GM18519 (cell line): ENCODE results near the gene AZU1.
"Not testable (repeated sequence)": the region's sequence is repeated elsewhere in the genome, so short reads cannot be mapped to it uniquely, and the experiment has no call there.

Source experiments
- ATAC-seq: cut with Tn5 transposase; IDR thresholded peaks from one replicate; pipeline ENCODE4 v1.9.1; 2021; ENCODE audit warnings: mild to moderate bottlenecking, moderate library complexity; ENCODE audit not compliant: unreplicated experiment, low FRiP score

AZU1 gene

DNA sequence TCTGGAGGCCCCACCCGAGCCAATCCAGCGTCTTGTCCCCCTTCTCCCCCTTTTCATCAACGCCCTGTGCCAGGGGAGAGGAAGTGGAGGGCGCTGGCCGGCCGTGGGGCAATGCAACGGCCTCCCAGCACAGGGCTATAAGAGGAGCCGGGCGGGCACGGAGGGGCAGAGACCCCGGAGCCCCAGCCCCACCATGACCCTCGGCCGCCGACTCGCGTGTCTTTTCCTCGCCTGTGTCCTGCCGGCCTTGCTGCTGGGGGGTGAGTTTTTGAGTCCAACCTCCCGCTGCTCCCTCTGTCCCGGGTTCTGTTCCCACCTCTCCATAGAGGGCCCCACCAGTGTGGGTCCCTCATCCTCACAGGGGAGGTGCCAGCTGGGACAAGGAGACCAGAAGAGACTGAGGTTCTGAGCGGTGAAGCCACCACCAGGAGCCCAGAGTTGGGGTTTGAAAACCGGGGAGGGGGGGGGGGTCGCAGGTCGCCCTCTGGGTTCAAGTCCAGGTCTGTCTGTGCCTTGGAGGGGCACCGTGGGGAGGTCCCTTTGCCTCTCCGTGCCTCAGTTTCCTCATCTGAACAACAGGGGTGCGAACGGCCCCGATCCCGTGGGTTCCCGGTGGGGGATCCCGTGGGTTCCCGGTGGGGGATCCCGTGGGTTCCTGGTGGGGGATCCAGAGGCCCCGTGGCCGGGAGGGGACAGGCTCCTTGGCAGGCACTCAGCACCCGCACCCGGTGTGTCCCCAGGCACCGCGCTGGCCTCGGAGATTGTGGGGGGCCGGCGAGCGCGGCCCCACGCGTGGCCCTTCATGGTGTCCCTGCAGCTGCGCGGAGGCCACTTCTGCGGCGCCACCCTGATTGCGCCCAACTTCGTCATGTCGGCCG, 24.7 kb downstream of the AZU1 start, which contains the start of gene ELANE:
TSS of gene ELANE (plus strand) at position 168 of the 878 bp plus-strand sequence. CDS start at position 194, 26 bp downstream.
- no peak for ATAC-seq

DNA sequence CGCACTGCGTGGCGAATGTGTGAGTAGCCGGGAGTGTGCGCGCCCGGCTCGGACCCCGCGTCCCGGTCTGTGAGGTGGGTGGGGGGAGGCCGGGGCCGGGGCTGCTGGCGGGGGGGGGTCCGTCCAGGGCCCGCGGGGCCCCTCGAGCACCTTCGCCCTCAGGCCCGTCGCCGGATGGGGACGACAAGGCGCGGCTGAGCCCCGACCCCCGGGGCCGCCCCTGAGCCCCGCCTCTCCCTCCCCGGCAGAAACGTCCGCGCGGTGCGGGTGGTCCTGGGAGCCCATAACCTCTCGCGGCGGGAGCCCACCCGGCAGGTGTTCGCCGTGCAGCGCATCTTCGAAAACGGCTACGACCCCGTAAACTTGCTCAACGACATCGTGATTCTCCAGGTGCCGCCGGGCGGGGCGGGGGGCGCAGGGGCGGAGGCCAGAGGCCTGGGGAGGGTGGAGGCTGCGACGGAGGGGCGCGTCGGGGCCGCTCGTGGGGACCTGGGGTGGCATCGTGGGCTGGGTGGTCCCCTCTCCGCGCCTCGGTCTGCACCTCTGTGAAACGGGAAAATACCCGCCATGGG, 25.5 kb downstream of the AZU1 start:
- no peak for ATAC-seq

DNA sequence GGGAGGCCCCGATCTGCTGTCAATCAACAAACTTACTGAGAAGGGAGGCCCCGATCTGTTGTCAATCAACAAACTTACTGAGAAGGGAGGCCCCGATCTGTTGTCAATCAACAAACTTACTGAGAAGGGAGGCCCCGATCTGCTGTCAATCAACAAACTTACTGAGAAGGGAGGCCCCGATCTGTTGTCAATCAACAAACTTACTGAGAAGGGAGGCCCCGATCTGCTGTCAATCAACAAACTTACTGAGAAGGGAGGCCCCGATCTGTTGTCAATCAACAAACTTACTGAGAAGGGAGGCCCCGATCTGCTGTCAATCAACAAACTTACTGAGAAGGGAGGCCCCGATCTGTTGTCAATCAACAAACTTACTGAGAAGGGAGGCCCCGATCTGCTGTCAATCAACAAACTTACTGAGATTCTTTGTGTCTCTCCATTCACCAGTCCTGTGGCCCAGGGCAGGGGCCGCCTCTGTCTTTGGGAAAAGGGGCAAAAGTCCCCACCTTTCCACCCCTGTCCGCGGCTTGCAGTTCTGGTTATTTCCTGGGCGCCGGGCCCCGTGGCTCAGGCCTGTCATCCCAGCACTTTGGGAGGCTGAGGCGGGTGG, 26.1 kb downstream of the AZU1 start:
- not testable (repeated sequence) for ATAC-seq

DNA sequence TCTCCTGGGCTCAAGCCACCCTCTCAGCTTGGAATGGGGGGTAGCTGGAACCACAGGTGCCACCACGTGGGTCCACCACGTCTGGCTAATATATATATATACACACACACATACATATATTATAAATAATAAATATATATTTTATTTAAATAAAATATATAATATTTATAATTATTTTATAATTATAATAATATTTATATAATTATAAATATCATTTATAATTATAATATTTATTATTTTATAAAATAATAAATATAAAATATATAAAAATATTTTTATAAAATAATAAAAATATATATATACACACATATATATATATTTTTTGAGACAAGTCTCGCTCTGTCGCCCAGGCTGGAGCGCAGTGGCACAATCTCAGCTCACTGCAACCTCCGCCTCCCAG, 26.9 kb downstream of the AZU1 start:
- no peak for ATAC-seq

DNA sequence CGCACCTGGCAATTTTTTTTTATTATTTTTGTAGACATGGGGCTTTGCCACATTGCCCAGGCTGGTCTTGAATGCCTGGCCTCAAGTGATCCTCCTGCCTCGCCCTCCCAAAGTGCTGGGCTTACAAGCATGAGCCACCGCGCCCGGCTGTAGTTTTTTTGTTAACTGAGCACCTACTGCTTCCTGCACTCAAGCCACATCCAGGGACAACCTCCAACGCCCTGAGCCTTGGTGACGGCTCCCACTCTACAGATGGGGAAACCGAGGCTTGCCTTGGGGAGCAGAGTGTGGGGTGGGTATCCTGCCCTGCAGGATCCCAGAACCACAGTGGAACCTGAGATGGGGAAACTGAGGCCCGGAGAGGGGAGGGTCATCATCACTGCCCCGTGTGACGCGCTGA, 27.5 kb downstream of the AZU1 start:
- ATAC-seq = no peak

DNA sequence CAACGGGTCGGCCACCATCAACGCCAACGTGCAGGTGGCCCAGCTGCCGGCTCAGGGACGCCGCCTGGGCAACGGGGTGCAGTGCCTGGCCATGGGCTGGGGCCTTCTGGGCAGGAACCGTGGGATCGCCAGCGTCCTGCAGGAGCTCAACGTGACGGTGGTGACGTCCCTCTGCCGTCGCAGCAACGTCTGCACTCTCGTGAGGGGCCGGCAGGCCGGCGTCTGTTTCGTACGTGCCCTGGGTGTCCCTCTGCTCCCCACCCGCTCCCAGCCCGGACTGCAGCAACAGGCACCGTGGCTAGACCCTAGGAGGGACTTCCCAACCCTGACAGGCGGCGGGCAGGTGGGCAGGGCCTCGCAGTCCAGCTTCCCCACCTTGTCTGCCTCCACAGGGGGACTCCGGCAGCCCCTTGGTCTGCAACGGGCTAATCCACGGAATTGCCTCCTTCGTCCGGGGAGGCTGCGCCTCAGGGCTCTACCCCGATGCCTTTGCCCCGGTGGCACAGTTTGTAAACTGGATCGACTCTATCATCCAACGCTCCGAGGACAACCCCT, 28.0 kb downstream of the AZU1 start:
- ATAC-seq = no peak

DNA sequence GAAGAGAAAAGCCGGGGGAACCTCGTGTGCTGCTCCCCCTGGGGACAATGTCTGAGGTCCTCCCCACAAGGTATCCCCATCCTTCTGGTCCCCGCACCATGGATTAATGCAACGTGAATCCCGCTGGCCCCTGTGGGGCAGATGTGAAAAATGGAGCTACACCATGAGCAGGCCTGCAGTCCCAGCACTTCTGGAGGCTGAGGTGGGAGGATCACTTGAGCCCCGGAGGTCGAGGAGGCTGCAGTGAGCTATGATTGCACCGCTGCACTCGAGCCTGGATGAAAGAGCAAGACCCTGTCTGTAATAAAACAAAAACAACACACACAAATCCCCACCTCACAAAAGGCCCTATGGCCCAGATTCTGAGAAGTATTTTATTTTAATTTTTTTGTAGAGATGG, 30.6 kb downstream of the AZU1 start:
- no peak for ATAC-seq

DNA sequence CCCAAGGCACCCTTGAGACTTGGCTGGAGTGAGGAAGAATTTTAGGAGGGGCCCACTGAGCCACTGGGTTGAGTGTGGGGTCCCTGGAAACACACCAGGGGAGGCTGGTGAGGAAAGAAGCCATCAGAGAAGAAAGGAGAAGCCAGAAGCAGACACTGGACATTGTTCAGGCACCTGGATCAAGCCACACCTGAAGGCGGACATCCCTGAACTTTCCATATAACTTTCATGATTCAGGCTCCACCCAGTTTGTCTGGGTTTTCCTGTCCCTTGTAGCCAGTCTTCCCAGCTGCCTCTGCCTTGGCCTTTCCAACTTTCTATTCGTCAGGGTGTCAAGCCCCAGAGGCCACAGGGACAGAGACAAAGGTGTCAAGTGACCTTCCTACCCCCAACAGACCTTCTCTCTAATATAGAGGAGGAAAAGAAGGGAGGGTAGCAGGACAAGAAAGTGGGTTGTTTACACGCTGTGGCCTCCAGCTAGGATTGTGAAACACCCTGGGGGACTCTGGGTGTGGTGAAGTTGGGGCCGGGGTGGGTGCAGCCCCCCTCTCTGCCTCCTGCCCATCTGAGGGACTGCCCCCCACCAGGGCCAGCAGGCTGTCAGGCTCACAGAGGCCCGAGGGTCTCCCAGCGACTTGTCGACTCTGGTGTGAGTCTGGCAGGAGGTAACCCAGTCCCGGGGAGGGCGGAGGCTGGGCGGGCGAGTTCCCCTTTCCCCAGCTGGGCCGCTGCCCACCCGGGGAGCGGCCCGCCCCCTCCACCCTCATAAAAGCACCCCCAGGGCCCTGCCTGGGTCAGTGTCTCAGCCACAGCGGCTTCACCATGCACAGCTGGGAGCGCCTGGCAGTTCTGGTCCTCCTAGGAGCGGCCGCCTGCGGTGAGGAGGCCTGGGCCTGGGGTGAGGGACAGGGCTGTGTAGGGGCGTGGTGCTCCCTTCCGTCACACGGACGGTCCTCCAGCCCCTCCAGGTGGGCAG, 31.5 kb downstream of the AZU1 start, which contains the start of gene CFD:
TSS of gene CFD (plus strand) at position 797 of the 976 bp plus-strand sequence. CDS start at position 823, 26 bp downstream.
- ATAC-seq = no peak

DNA sequence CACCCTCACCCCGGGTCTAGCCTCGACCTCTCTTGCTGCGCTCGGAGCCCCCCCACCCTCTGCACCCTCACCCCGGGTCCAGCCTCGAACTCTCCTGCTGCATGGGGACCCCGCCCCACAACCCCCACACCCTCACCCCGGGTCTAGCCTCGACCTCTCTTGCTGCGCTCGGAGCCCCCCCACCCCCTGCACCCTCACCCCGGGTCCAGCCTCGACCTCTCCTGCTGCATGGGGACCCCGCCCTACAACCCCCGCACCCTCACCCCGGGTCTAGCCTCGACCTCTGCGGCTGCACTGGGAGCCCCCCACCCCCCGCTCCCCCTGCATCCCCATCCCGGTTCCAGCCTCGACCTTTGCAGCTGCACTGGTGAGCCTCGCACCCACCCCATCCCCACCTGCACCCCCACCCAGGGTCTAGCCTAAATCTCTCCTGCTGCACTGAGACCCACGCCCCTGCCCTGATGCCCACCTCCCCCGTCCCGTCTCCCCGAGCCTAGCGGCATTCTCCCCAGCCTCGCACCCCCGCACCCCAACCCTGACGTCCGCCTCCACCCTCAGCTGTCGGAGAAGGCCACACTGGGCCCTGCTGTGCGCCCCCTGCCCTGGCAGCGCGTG, 33.6 kb downstream of the AZU1 start:
- no peak for ATAC-seq

DNA sequence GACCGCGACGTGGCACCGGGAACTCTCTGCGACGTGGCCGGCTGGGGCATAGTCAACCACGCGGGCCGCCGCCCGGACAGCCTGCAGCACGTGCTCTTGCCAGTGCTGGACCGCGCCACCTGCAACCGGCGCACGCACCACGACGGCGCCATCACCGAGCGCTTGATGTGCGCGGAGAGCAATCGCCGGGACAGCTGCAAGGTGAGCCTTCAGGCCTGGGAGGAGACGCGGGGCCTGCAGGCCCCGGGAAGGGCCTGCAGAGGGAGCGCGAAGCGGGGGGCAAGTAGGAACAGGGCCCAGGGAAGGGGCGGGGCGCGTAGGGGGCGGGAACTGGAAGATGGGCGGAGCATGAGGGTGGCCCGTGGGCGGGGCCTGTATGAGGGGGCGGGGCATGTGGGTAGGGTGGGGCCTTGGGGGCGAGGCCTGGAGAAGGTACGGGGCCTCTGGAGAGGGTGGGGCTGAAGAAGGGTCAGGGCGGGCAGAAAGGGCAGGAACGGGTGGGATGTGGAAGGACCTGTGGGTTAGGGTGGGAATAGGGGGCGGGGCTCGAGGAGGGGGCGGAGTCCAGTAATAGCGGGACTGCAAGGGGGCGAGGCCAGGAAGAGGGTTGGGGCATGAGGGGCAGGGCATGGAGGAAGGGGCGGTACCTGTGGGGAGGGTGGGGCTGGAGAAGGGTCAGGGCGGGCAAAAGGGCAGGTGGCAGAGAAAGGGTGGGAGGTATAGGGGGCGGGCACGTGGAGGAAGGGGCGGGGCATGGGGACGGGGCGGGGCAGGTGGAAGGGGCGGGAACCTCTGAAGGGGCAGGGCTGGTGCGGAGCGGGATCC, 34.3 kb downstream of the AZU1 start:
- ATAC-seq = no peak

DNA sequence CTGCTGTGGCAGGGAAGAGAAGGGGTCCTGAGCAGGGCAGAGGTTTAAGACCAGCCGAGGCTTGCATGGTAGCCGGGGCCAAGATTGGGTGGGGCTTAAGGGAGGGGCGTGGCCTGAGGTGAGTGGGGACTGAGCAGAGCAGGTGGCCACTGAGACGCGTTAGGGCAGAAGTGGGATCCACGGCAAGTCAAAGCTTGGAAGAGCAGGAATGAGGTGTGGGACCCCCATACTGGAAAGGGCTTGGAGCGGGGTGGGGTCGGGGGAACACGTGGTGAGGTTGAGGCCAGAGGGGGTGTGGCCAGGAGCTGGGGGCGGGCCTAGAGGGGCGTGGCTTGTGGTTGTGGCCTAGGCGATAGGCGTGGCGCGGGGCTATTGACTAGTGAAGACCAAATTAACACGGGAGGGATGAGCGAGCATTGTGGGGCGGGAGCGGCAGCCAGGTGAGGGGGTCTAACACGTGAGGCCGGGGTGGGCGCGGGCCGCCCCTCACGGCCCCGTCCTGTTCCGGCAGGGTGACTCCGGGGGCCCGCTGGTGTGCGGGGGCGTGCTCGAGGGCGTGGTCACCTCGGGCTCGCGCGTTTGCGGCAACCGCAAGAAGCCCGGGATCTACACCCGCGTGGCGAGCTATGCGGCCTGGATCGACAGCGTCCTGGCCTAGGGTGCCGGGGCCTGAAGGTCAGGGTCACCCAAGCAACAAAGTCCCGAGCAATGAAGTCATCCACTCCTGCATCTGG, 35.1 kb downstream of the AZU1 start:
- no peak for ATAC-seq

DNA sequence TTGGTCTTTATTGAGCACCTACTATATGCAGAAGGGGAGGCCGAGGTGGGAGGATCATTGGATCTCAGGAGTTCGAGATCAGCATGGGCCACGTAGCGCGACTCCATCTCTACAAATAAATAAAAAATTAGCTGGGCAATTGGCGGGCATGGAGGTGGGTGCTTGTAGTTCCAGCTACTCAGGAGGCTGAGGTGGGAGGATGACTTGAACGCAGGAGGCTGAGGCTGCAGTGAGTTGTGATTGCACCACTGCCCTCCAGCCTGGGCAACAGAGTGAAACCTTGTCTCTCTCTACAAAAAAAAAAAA, 35.6 kb downstream of the AZU1 start:
- no peak for ATAC-seq

DNA sequence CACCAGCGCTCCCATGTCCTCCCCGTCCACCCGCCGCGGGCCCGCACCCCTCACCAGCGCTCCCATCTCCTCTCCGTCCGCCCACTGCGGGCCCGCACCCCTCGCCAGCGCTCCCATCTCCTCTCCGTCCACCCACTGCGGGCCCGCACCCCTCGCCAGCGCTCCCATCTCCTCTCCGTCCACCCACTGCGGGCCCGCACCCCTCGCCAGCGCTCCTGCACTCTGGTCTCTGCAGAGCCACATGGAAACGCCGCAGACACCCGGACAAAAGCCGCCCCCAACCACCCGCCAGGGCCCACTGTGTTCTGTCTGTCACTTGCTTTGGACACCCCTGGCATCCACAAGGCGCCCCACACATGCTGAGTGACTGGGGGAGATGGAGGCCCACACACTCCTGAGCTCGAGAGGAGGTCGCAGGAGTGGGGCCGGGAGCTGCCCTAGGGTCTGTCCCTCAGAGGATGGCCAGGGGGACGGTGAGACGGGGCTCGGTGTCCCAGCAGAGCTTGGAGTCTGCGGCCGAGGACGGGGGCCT, 39.2 kb downstream of the AZU1 start:
- ATAC-seq = no peak

DNA sequence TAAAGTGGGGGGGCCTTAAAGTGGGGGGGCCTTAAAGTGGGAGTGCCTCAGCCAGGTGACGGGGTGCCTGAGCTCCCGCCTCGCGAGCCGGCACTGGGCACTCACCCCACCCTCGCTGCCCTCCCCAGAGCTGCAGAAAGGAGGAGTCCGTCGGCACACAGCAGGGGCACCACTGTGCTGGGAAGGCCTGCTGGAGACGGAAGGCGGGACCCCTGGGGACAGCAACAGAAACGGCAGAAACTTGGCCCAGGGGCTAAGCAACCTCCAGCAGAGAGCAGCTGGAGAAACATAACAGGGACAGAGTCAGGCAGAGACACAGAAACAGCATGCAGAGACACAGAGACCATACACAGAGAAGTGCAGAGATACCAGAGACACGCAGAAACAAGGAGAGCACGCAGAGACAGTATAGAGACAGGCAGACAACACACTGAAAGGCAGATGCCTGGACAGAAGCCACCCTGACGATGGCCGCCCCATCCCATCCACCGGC, 39.7 kb downstream of the AZU1 start:
- ATAC-seq = no peak

DNA sequence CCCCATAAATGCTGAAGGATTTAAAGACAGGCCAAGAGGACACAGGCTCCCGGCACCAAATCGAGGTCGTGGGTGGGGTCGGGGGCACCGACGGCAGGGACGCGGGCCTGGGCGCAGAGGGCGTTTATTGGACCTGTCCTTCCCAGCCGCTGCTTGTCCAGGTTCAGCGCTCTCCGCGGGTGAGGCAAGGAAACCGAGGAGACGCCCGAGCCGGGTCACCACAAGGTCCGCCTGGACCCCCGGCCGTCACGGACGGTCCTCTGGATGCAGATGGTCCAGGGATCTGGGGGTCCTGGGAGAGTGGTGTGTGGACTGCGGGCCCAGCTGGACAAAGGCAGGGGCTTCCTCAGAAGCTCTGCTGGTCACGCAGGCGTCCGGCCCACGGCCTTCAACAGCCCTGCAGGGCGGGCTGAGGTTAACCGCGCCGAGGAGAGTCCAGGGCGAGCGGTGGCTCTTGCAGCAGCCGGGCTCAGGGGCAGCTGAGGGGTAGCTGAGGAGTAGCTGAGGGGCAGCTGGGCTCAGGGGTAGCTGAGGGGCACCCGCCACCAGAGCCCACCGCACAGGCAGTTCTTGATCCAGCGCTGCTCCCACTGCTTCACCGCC, 40.3 kb downstream of the AZU1 start:
- no peak for ATAC-seq

DNA sequence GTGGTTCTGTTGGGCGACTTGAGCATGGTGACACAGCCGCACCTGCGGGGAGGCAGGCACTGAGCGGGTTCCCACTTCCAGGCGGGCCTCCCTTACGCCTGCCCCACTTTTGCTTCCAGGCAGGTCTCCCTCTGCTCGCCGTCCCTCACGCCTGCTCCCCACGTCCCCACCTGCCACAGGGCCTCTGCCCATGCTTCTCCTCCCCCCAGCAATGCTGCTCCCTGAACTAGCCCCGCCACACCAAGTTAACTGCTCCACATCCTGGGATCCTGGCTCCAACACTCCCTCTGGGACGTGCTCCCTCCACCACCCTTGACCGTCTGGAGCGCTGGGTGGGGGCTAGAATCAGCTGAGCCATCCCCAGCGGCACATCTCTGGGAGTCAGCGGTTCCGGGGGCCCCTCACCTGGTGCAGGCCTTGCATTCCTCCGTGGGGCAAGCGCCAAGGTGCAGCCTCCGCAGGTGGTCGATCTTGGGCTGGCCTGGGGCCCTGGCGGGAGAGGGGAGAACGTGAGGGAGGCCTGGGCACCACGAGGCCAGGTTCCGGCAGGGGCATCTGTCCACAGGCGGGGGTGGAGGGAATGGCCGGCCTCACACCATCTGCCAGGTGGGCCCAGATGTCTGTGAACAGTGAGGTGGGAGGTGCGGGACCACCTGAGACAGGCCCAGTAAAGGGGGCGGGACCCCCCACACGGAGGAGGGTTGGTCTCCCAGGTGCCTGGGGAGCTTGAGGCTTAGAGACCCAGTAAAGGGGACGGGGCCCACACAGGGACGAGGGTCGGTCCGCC, 41.0 kb downstream of the AZU1 start:
- no peak for ATAC-seq
